ENCODE data around the gene PMM1.
"Not testable (repeated sequence)": the region's sequence is repeated elsewhere in the genome, so short reads cannot be mapped to it uniquely, and the experiment has no call there.

Gene PMM1

GRCh38 chr22:41589391-41590241, at the start of gene PMM1:
Gene PMM1 (minus strand): TSS chr22:41589840. CDS start chr22:41589805, 35 bp downstream.
- peak within 1 kb of the TSS; percentile 78 for H3K4me3 ChIP-seq (ENCODE audit: low read depth, low read length)
- TF ChIP-seq MYC (IDR thresholded peaks at IDR 0.05; ENCODE audit: low read depth, low read length) = peak; percentile 72
- TF ChIP-seq MAX (IDR thresholded peaks at IDR 0.05; ENCODE audit: low read depth, low read length) = peak; percentile 34; the same call in 1 of the 2 replicates
- no peak for TF ChIP-seq CTCF (IDR thresholded peaks at IDR 0.05; ENCODE audit: low read depth, low read length)
- TF ChIP-seq POLR2A (IDR thresholded peaks at IDR 0.05; ENCODE audit: extremely low read depth, insufficient read length) = peak; percentile 51
- DNase-seq (ENCODE audit: low read depth) = peak; percentile 99

GRCh38 chr22:41638748-41639147, 49.1 kb upstream of the PMM1 start:
- H3K4me3 ChIP-seq (ENCODE audit: low read depth, low read length) = no peak overlapping the region
- DNase-seq (ENCODE audit: low read depth) = no peak
- TF ChIP-seq CTCF (IDR thresholded peaks at IDR 0.05; ENCODE audit: low read depth, low read length) (no peak), MAX (IDR thresholded peaks at IDR 0.05; ENCODE audit: low read depth, low read length) (no peak), POLR2A (IDR thresholded peaks at IDR 0.05; ENCODE audit: extremely low read depth, insufficient read length) (no peak), MYC (IDR thresholded peaks at IDR 0.05; ENCODE audit: low read depth, low read length) (no peak)

GRCh38 chr22:41638124-41638523, 48.5 kb upstream of the PMM1 start:
- TF ChIP-seq MAX (IDR thresholded peaks at IDR 0.05; ENCODE audit: low read depth, low read length) (no peak), CTCF (IDR thresholded peaks at IDR 0.05; ENCODE audit: low read depth, low read length) (no peak), MYC (IDR thresholded peaks at IDR 0.05; ENCODE audit: low read depth, low read length) (no peak), POLR2A (IDR thresholded peaks at IDR 0.05; ENCODE audit: extremely low read depth, insufficient read length) (no peak)
- DNase-seq (ENCODE audit: low read depth) = no peak
- no peak overlapping the region for H3K4me3 ChIP-seq (ENCODE audit: low read depth, low read length)

GRCh38 chr22:41637623-41638022, 48.0 kb upstream of the PMM1 start:
- not testable (repeated sequence) for H3K4me3 ChIP-seq (ENCODE audit: low read depth, low read length); DNase-seq (ENCODE audit: low read depth)

GRCh38 chr22:41636467-41636866, 46.8 kb upstream of the PMM1 start:
- no peak for DNase-seq (ENCODE audit: low read depth)
- no peak for TF ChIP-seq POLR2A (IDR thresholded peaks at IDR 0.05; ENCODE audit: extremely low read depth, insufficient read length)
- TF ChIP-seq MAX (IDR thresholded peaks at IDR 0.05; ENCODE audit: low read depth, low read length) = no peak
- no peak for TF ChIP-seq CTCF (IDR thresholded peaks at IDR 0.05; ENCODE audit: low read depth, low read length)

GRCh38 chr22:41634610-41635009, 45.0 kb upstream of the PMM1 start:
- not testable (repeated sequence) for H3K4me3 ChIP-seq (ENCODE audit: low read depth, low read length); DNase-seq (ENCODE audit: low read depth)

More at GRCh38 chr22:41636467-41636866, 46.8 kb upstream of the PMM1 start:
- H3K4me3 ChIP-seq (ENCODE audit: low read depth, low read length) = no peak overlapping the region

GRCh38 chr22:41631615-41632014, 42.0 kb upstream of the PMM1 start:
- DNase-seq (ENCODE audit: low read depth); H3K4me3 ChIP-seq (ENCODE audit: low read depth, low read length): not testable (repeated sequence)

GRCh38 chr22:41631115-41631514, 41.5 kb upstream of the PMM1 start:
- H3K4me3 ChIP-seq (ENCODE audit: low read depth, low read length); DNase-seq (ENCODE audit: low read depth): not testable (repeated sequence)

Measured in NB4 (cell line).